GM18507 (cell line): ENCODE data around the gene MSI2.

Experiments
- DNase-seq: peaks from one replicate; pipeline ENCODE4 v3.0.0; 2011; ENCODE audit warnings: low read depth; ENCODE audit not compliant: insufficient read length; ENCODE audit errors: extremely low spot score
- FAIRE-seq: peaks from 2 replicates; lab custom pipeline; 2011; peaks lifted over from hg19 to GRCh38; lab: Jason Lieb, UNC

The MSI2 gene

GRCh38 chr17:57331423-57331822 is 75.1 kb downstream of the MSI2 start:
- FAIRE-seq (no peak), DNase-seq (no peak)

GRCh38 chr17:57332501-57332900 is 76.2 kb downstream of the MSI2 start:
- DNase-seq (no peak), FAIRE-seq (no peak)

GRCh38 chr17:57335195-57335792 is 79.0 kb downstream of the MSI2 start:
- no peak for DNase-seq

GRCh38 chr17:57337390-57337789 is 81.1 kb downstream of the MSI2 start:
- FAIRE-seq: no peak
- DNase-seq: no peak

More at GRCh38 chr17:57335195-57335792, 79.0 kb downstream of the MSI2 start:
- no peak for FAIRE-seq

GRCh38 chr17:57338257-57338914 is 82.1 kb downstream of the MSI2 start:
- FAIRE-seq (peak; percentile 74), DNase-seq (peak; percentile 40)

- FAIRE-seq: no peak
- DNase-seq: no peak
Measured at GRCh38 chr17:57340160-57340981, 84.0 kb downstream of the MSI2 start.

- DNase-seq (no peak), FAIRE-seq (no peak)
Measured at GRCh38 chr17:57341611-57342540, 85.6 kb downstream of the MSI2 start.

- FAIRE-seq (no peak), DNase-seq (no peak)
Measured at GRCh38 chr17:57342963-57343589, 86.8 kb downstream of the MSI2 start.

- no peak for FAIRE-seq
- no peak for DNase-seq
Measured at GRCh38 chr17:57343717-57344116, 87.4 kb downstream of the MSI2 start.

GRCh38 chr17:57344261-57344660 is 87.9 kb downstream of the MSI2 start:
- FAIRE-seq (no peak), DNase-seq (no peak)

GRCh38 chr17:57349541-57350247 is 93.4 kb downstream of the MSI2 start:
- FAIRE-seq (no peak), DNase-seq (no peak)

- no peak for DNase-seq
- FAIRE-seq: no peak
Measured at GRCh38 chr17:57350266-57350665, 93.9 kb downstream of the MSI2 start.

- DNase-seq (no peak), FAIRE-seq (no peak)
Measured at GRCh38 chr17:57352665-57353175, 96.4 kb downstream of the MSI2 start.

- DNase-seq (no peak), FAIRE-seq (no peak)
Measured at GRCh38 chr17:57354673-57355072, 98.3 kb downstream of the MSI2 start.

GRCh38 chr17:57355090-57355859 is 99.0 kb downstream of the MSI2 start:
- FAIRE-seq (peak; percentile 71), DNase-seq (no peak)

- FAIRE-seq (peak; percentile 24), DNase-seq (no peak)
Measured at GRCh38 chr17:57356153-57356718, 99.9 kb downstream of the MSI2 start.

GRCh38 chr17:57356719-57357391 is 100.5 kb downstream of the MSI2 start:
- no peak for DNase-seq
- FAIRE-seq: peak; percentile 89
